ENCODE results near the gene EFEMP2. TPM values are rescaled to one million over a fixed set of nuclear protein-coding genes. Genes with fewer than 3 reads are reported as not detected.
A peak's percentile ranks its signal among the peaks of the same experiment; 100 is the strongest.

The EFEMP2 gene
- total RNA-seq, 2 experiments from 2014 or later = 7.2 to 7.6 TPM

DNA sequence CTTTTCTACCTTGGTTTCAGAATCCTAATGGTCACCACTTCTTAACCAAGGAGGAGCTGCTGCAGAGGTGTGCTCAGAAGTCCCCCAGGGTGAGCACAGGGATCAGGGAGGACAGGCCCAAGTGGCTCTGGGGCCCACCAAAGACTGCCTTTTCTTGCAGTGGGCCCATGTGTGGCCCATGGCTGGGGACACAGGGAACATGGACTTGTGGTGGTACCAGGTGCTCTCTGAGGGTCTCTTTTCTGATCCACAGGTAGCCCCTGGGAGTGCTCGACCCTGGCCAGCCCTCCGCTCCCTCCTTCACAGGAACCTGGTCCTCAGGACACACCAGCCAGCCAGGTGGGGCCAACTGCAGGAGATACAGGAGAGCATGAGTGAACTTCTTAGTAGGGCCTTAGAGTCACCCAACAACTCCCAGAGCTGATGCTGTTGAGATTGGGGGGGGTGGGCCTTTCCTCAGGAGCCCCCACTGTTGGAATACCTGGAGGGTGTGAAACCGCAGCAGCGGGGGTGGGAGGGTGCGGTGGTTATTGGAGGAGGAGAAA is 10.3 kb downstream of the EFEMP2 start:
- no peak for DNase-seq (ENCODE audit: low spot score)
- no TSS peak for BruUV-seq (replicated peaks)
- peak overlapping the region; percentile 96 for H3K4me2 ChIP-seq (ENCODE audit: low read length)

DNA sequence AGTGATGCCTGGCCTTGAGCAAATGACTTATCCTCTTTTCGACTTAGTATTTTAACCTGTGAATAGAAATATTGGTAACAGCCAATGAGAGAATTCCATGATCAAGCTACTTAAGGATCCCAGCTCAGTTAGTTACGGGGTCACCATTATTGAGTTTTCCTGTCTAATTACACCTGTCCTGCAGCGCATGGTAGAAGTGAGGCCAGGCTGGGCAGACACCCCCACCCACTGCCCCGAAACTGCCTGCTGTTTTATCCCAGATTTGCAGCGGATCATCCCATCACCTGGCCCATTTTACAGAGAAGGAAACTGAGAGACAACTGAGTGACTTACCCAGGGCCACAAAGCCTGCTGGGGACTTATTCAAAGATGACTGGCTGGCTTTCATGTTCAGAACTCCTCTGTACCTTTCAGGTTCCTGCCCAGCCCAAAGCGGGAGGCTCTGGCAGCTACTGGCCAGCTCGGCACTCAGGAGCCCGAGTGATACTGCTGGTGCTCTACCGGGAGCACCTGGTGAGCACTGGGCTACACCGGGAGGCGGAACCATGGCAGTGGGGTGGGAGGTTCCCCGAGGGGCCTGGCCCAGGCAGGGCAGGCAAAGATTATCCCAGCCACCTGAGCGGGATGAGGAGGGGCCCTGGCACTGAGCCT is 10.9 kb downstream of the EFEMP2 start:
- Histone ChIP-seq H3K9me3 (ENCODE audit: low read length) (no peaks in the 10 kb centered on the region), H3K9me2 (ENCODE audit: insufficient read depth, low read length) (no peaks in the 10 kb centered on the region), H3K27ac (ENCODE audit: low read depth, low read length, poor library complexity, severe bottlenecking) (peak overlapping the region; percentile 93), H3K4me1 (ENCODE audit: insufficient read depth, low read length, poor library complexity, severe bottlenecking) (peaks cover 23% of the 10 kb centered on the region), H3K4me3 (ENCODE audit: low read depth, low read length, poor library complexity, severe bottlenecking) (peak overlapping the region; percentile 99), H3K4me2 (ENCODE audit: low read length) (peak overlapping the region; percentile 96), H3K36me3 (ENCODE audit: insufficient read depth, low read length) (peaks cover 61% of the 10 kb centered on the region), H4K20me1 (ENCODE audit: insufficient read depth, low read length) (peaks cover 6% of the 10 kb centered on the region), H3K79me2 (ENCODE audit: insufficient read depth, low read depth, low read length) (peaks cover 25% of the 10 kb centered on the region), H2AFZ (ENCODE audit: low read length) (no peak overlapping the region)
- CTCF ChIA-PET (ENCODE audit: unreplicated experiment) = interaction anchor here (0.7 to 0.9 kb wide), 2 partner anchors 23 to 141 kb away, joined by 3 read pairs; partner anchors contain the start of gene RNASEH2C
- POLR2A ChIA-PET = interaction anchor here (2.1 to 3.9 kb wide), 2 partner anchors 12 to 27 kb away, joined by 5 to 59 read pairs; partner anchors contain the start of genes CCDC85B and FIBP
- DNase-seq (ENCODE audit: low spot score) = no peak
- TF ChIP-seq EZH2phosphoT487 (IDR thresholded peaks at IDR 0.05; ENCODE audit: borderline replicate concordance, low read depth, low read length) = no peak
- TF ChIP-seq, protein P1, sequence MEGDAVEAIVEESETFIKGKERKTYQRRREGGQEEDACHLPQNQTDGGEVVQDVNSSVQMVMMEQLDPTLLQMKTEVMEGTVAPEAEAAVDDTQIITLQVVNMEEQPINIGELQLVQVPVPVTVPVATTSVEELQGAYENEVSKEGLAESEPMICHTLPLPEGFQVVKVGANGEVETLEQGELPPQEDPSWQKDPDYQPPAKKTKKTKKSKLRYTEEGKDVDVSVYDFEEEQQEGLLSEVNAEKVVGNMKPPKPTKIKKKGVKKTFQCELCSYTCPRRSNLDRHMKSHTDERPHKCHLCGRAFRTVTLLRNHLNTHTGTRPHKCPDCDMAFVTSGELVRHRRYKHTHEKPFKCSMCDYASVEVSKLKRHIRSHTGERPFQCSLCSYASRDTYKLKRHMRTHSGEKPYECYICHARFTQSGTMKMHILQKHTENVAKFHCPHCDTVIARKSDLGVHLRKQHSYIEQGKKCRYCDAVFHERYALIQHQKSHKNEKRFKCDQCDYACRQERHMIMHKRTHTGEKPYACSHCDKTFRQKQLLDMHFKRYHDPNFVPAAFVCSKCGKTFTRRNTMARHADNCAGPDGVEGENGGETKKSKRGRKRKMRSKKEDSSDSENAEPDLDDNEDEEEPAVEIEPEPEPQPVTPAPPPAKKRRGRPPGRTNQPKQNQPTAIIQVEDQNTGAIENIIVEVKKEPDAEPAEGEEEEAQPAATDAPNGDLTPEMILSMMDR (conservative IDR thresholded peaks at IDR 0.05; ENCODE audit: low read length) = no peak
- intact Hi-C loops (cut with micrococcal nuclease; ENCODE audit: unreplicated experiment) = no loop called here
- no TSS peak for BruUV-seq (replicated peaks)

More for the DNA sequence above, 10.3 kb downstream of the EFEMP2 start:
- TF ChIP-seq EZH2phosphoT487 (IDR thresholded peaks at IDR 0.05; ENCODE audit: borderline replicate concordance, low read depth, low read length) = no peak
- TF ChIP-seq, protein P1 (conservative IDR thresholded peaks at IDR 0.05; ENCODE audit: low read length) = no peak
- H2AFZ ChIP-seq (ENCODE audit: low read length) = no peak overlapping the region
- no peak overlapping the region for H3K27ac ChIP-seq (ENCODE audit: low read depth, low read length, poor library complexity, severe bottlenecking)
- no peaks in the 10 kb centered on the region for H3K9me2 ChIP-seq (ENCODE audit: insufficient read depth, low read length)
- ChIA-PET POLR2A (interaction anchor here (2.1 kb wide), 1 partner anchor 12 kb away, joined by 5 read pairs; no protein-coding TSS in a partner anchor), CTCF (ENCODE audit: unreplicated experiment) (no interaction called here)
- H3K79me2 ChIP-seq (ENCODE audit: insufficient read depth, low read depth, low read length) = peaks cover 19% of the 10 kb centered on the region
- H3K4me3 ChIP-seq (ENCODE audit: low read depth, low read length, poor library complexity, severe bottlenecking) = no peak overlapping the region
- H3K36me3 ChIP-seq (ENCODE audit: insufficient read depth, low read length) = peaks cover 61% of the 10 kb centered on the region
- no peaks in the 10 kb centered on the region for H3K9me3 ChIP-seq (ENCODE audit: low read length)
- peaks cover 4% of the 10 kb centered on the region; the same call in 1 of the 2 replicates for H4K20me1 ChIP-seq (ENCODE audit: insufficient read depth, low read length)
- H3K4me1 ChIP-seq (ENCODE audit: insufficient read depth, low read length, poor library complexity, severe bottlenecking) = peaks cover 27% of the 10 kb centered on the region
- intact Hi-C loops (cut with micrococcal nuclease; ENCODE audit: unreplicated experiment) = no loop called here

DNA sequence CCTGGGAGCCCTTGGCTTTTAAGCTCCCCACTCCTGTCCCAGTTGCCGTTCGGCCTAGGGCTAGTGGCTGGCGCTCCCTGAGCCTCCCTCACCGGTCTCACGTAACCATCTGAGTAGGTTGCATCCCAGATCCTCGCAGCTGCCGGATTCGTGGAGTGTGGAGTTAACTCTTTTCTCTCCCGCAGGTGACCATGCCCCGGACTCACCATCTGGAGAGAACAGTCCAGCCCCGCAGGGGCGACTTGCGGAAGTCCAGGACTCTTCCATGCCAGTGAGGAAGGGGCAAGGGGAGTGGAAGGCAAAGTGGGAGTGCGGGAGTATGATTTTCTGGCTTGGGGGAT is 11.5 kb downstream of the EFEMP2 start:
- Histone ChIP-seq H4K20me1 (ENCODE audit: insufficient read depth, low read length) (peaks cover 11% of the 10 kb centered on the region), H3K9me2 (ENCODE audit: insufficient read depth, low read length) (no peaks in the 10 kb centered on the region), H3K4me1 (ENCODE audit: insufficient read depth, low read length, poor library complexity, severe bottlenecking) (peaks cover 29% of the 10 kb centered on the region), H3K79me2 (ENCODE audit: insufficient read depth, low read depth, low read length) (peaks cover 30% of the 10 kb centered on the region), H2AFZ (ENCODE audit: low read length) (no peak overlapping the region; the same call in 1 of the 2 replicates), H3K4me2 (ENCODE audit: low read length) (peak overlapping the region; percentile 96), H3K9me3 (ENCODE audit: low read length) (no peaks in the 10 kb centered on the region), H3K36me3 (ENCODE audit: insufficient read depth, low read length) (peaks cover 61% of the 10 kb centered on the region), H3K4me3 (ENCODE audit: low read depth, low read length, poor library complexity, severe bottlenecking) (peak overlapping the region; percentile 99), H3K27ac (ENCODE audit: low read depth, low read length, poor library complexity, severe bottlenecking) (peak overlapping the region; percentile 93)
- BruUV-seq (replicated peaks) = no TSS peak
- no peak for DNase-seq (ENCODE audit: low spot score)
- ChIA-PET POLR2A (interaction anchor here (1.4 to 3.9 kb wide), 3 partner anchors 13 to 132 kb away, joined by 3 to 59 read pairs (median 5); partner anchors contain the start of genes CCDC85B and FIBP), CTCF (ENCODE audit: unreplicated experiment) (interaction anchor here (0.7 to 2.0 kb wide), 3 partner anchors 24 to 141 kb away, joined by 3 to 12 read pairs (median 3); partner anchors contain the start of genes CCDC85B and RNASEH2C)
- intact Hi-C loops (cut with micrococcal nuclease; ENCODE audit: unreplicated experiment) = no loop called here
- TF ChIP-seq, protein P1 (conservative IDR thresholded peaks at IDR 0.05; ENCODE audit: low read length) = no peak
- no peak for TF ChIP-seq EZH2phosphoT487 (IDR thresholded peaks at IDR 0.05; ENCODE audit: borderline replicate concordance, low read depth, low read length)
